ENCODE data around the gene SELENOP. TPM values are rescaled to one million over a fixed set of nuclear protein-coding genes. Genes with fewer than 3 reads are reported as not detected.
"Not testable (repeated sequence)": the region's sequence is repeated elsewhere in the genome, so short reads cannot be mapped to it uniquely, and the experiment has no call there.

Gene SELENOP
- total RNA-seq, 1 donor from 2014 or later: 185 TPM

GRCh38 chr5:42826757-42827515 lies 15.2 kb upstream of the SELENOP start:
- peak; percentile 56 for DNase-seq

DNA sequence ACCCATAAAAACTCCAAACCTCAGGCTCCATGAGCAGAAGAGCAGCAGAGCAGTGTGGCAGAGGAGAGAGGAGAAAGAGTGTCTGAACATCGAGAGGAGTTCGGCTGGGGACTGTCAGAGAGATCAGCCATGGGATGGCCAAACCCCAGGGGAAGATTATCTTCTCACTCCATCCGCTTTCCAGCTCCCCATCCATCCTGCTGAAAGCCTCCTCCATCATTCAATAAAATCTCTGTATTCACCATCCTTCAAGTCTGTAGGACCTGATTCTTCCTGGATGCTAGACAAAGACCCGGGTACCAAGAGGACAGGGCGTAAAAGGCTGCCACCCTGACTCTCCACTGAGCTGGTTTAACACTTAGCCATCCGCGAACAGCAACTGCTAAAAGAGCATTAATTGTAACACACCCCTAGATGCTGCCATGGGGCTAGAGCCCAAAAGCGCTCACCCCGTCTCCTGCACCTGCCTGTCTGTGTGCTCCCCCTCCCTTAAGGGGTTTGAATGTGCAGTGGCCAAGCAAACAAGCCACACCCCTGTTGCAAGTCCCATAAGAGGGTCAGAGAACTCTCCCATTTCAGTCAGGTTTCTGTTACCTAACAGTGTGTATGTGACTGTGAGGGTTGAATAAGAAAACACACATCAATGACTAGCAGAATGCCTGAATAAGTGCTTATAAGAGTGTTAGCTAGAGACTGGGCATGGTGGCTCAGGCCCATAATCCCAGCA lies 13.9 kb upstream of the SELENOP start:
- no peak for DNase-seq

DNA sequence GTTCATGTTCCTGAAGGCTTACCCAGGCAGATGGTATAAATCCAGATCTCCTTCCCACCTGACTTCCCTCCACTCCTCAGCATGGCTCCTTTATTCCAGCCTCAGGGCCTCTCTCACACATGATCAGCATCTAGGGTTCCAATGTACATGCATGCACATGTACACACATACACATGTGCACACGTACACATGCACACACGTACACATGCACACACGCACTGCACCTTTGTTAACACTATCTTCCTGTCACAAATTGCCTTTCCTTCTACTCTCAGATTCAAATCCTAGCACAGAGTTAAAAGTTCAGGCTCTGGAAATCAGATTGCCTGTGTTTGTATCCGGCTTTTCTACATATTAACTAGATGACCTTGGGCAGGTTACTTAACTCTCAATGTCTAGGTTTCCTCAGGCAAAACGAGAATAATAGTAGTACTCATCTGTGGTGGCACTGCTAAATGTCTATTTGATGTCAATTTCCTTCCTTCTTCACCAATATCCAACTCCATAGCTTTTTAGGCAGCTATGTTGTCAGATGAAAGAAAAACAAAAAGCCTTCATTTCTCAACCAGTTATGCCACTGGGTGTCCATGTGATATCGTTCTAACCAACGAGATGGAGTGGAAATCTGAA lies 12.8 kb upstream of the SELENOP start:
- no peak for DNase-seq

GRCh38 chr5:42822548-42822947 lies 10.9 kb upstream of the SELENOP start:
- DNase-seq: no peak

DNA sequence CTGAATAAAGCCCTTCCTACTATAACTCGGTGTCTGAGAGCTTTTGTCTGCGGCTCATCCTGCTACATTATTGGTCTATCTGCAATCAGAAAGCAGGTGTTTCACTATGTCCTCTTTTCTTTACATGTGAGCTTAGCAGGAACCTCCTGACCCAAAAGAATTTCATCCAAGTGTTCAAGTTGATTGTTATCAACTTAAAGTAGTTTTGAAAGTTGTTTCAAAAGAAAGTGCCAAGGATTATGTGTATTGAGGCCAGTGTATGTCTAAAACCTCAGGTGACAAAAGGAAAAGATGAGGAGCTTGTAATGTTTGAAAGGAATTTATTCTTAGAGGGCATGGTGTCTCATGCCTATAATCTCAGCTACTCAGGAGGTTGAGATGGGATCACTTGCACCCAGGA lies 8.1 kb upstream of the SELENOP start:
- DNase-seq: no peak

GRCh38 chr5:42816546-42816945 lies 4.9 kb upstream of the SELENOP start:
- not testable (repeated sequence) for DNase-seq

- DNase-seq: peak; percentile 31
Observed at GRCh38 chr5:42813533-42813932, 1.8 kb upstream of the SELENOP start.

DNA sequence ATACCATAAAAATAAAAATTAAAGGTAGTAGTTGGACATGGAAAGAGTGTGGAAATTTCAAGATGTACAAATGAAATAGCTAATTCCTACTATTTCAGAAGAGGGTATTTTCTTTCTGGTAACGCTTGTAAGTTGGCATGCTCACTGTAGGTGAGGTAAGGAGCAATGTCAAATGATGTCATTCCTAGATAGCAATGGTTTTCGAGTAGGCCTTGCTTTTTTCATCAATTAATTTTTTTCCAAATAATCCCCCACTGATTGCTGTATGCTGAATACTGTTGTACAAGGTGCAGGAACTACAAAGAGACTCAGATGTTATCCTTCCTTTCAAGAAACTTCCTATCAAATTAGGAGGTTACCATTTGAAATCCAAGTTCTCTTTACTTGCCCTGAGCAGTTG lies 928 bp upstream of the SELENOP start:
- DNase-seq: no peak

GRCh38 chr5:42810834-42811590 lies 680 bp downstream of the SELENOP start:
- no peak for DNase-seq

GRCh38 chr5:42808888-42809611 lies 2.6 kb downstream of the SELENOP start:
- DNase-seq: no peak

DNA sequence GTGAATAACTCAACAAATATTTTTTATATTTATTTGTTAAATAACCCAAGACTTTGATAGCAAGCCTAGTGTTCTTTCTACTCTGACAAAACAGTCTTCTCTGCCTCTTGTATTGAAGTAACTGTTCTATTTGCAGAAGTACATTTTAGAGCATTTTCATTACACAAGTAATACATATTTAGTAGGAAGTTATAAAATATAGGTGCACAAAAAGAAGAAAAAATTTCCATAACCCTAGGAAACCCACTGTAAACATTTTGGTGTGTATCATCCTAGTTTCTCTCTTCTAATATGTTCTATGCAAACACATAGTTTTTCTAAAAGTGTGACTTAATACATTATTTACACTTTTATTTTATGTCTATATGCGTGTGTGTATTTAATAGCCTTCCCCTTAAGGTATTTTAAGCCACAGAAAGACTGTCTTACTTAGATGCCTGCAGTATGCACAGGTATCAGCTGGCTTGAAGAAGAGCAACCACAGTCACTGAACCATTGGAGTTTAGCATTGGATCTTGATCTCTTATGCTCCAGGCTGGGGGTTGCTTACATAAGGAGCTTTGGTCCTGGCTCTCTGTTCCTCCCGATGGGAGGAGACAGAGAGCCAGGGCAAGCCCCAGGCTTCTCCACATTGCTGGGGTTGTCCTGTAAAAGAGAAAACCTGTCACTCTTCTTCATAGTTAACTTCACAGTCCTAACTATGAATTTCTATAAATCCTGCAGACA lies 3.8 kb downstream of the SELENOP start:
- peak; percentile 13 for DNase-seq

GRCh38 chr5:42806701-42807262 lies 4.9 kb downstream of the SELENOP start:
- DNase-seq: no peak

- DNase-seq: no peak
Observed at GRCh38 chr5:42806004-42806700, 5.5 kb downstream of the SELENOP start.

- DNase-seq: no peak
Observed at GRCh38 chr5:42804717-42805339, 6.9 kb downstream of the SELENOP start.

DNA sequence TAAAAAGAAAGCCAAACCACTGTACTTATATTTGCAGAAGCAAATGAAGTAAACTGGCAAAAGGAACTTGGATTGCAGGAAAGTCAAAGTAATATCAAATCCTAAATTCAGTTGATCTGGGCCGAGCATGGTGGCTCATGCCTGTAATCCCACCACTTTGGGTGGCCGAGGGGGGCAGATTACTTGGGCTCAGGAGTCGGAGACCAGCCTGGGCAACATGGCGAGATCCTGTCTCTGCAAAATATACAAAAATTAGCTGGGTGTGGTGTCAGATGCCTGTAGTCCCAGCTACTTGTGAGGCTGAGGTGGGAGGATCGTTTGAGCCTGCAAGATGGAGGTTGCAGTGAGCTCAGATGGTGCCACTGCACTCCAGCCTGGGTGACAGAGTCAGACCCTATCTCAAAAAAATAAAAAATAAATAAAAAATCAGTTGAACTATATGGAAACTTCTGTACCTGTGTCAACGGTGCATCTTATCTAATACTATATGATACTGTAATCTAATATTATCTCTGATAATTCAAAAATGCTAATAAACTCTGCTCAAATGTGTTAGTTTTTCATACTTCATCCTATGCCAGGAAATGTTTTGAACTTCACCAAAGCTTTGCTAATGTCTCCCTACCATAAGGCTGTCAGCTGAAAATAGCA lies 10.1 kb downstream of the SELENOP start:
- no peak for DNase-seq

DNA sequence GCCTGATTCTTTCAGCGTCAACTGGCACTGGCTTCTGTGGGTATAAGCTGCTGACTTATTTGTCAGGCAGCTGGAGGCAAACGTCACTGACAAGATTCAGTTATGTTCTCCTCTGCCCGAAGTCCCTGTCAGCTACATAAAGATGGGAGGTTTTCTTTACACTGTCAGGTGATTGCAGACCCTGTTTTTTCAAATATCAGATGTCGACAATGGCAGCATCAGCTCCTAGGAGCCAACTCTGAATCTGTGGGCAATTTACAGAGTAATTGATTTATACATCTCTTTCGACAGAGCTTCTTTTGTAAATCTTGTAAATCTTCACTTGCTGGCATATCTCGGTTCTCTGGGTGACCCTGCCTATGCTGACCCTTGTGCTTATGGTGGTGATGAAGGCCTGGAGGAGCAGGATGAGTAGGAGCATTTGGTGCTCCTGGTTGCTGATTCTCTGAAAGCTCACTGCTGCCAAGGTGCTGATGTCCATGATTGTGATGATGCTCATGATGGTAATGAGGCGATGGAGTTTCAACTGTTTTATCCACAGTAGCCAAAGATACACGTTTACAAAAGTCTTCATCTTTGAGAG lies 10.9 kb downstream of the SELENOP start:
- no peak for DNase-seq

GRCh38 chr5:42799668-42800114 lies 12.0 kb downstream of the SELENOP start:
- DNase-seq: no peak

GRCh38 chr5:42799241-42799608 lies 12.5 kb downstream of the SELENOP start:
- DNase-seq: no peak

Measured in tongue (tissue), 2 donors.